HEK293T (cell line): ENCODE measurements around the gene BCO2.

Experiments used
- BHLHE40 ChIP-seq: fragments of 450-650 bp; IDR thresholded peaks from 2 replicates; pipeline ENCODE4 v1.6.1; 2016; ENCODE audit warnings: mild to moderate bottlenecking, moderate library complexity, borderline replicate concordance
- FOXA1 ChIP-seq: fragments of 450-650 bp; IDR thresholded peaks from 2 replicates; pipeline ENCODE4 v1.6.1; 2016; ENCODE audit warnings: mild to moderate bottlenecking
- FOXK2 ChIP-seq: fragments of 450-650 bp; IDR thresholded peaks from 2 replicates; pipeline ENCODE4 v1.6.1; 2016; ENCODE audit warnings: mild to moderate bottlenecking
- FOXM1 ChIP-seq: fragments of 450-650 bp; IDR thresholded peaks from 2 replicates; pipeline ENCODE4 v1.6.1; 2017; ENCODE audit warnings: mild to moderate bottlenecking, borderline replicate concordance
- HDGF ChIP-seq: fragments of 450-650 bp; IDR thresholded peaks from 2 replicates; pipeline ENCODE4 v1.6.1; 2017; ENCODE audit warnings: antibody characterized with exemption, borderline replicate concordance
- L3MBTL2 ChIP-seq: fragments of 450-650 bp; conservative IDR thresholded peaks from 2 replicates; pipeline ENCODE4 v1.6.1; 2016; ENCODE audit warnings: mild to moderate bottlenecking
- LEF1 ChIP-seq: fragments of 450-650 bp; IDR thresholded peaks from 2 replicates; pipeline ENCODE4 v1.6.1; 2017; ENCODE audit warnings: mild to moderate bottlenecking, borderline replicate concordance
- NFRKB ChIP-seq: fragments of 450-650 bp; IDR thresholded peaks from 2 replicates; pipeline ENCODE4 v1.6.1; 2016; ENCODE audit warnings: mild to moderate bottlenecking, moderate library complexity
- SP1 ChIP-seq: fragments of 450-650 bp; IDR thresholded peaks from 2 replicates; pipeline ENCODE4 v1.6.1; 2017
- TARDBP ChIP-seq: fragments of 450-650 bp; IDR thresholded peaks from 2 replicates; pipeline ENCODE4 v1.6.1; 2016
- TF ChIP-seq, protein P1 (sequence below): fragments of 450-650 bp; IDR thresholded peaks from 2 replicates; pipeline ENCODE4 v1.6.1; 2016

DNA sequence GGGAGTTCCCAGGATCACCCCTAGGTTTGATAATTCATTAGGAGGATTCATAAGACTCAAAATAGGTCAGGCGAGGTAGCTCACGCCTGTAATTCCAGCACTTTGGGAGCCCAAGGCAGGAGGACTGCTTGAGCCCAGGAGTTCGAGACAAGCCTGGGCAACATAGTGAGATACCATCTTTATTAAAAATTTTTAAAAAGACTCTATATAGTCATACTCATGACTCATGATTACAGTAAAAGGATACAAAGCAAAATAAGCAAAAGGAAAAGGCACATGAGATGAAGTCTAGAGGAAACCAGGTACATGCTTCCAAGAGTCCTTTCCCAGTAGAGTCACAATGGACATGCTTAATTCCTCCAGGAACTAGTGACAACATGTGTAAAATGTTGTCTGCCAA is 37.0 kb downstream of the BCO2 start:
- TF ChIP-seq FOXM1: no peak
- no peak for TF ChIP-seq SP1
- no peak for TF ChIP-seq L3MBTL2
- no peak for TF ChIP-seq LEF1
- no peak for TF ChIP-seq BHLHE40
- no peak for TF ChIP-seq HDGF
- TF ChIP-seq TARDBP: no peak
- no peak for TF ChIP-seq FOXA1
- no peak for TF ChIP-seq FOXK2
- no peak for TF ChIP-seq NFRKB
- TF ChIP-seq, protein P1, sequence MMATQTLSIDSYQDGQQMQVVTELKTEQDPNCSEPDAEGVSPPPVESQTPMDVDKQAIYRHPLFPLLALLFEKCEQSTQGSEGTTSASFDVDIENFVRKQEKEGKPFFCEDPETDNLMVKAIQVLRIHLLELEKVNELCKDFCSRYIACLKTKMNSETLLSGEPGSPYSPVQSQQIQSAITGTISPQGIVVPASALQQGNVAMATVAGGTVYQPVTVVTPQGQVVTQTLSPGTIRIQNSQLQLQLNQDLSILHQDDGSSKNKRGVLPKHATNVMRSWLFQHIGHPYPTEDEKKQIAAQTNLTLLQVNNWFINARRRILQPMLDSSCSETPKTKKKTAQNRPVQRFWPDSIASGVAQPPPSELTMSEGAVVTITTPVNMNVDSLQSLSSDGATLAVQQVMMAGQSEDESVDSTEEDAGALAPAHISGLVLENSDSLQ: no peak
